ENCODE measurements around the gene ZBTB43.

DNA sequence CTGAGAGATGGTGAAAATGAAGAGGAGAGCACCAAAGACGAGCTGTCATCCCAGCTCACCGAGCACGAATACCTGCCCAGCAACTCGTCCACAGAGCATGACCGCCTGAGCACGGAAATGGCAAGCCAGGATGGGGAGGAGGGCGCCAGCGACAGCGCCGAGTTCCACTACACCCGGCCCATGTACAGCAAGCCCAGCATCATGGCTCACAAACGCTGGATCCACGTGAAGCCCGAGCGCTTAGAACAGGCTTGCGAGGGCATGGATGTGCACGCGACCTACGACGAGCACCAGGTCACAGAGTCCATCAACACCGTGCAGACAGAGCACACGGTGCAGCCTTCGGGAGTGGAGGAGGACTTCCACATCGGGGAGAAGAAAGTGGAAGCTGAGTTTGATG, 28.2 kb downstream of the ZBTB43 start:
- TF ChIP-seq POLR2AphosphoS5 (IDR thresholded peaks at IDR 0.05; ENCODE audit: borderline replicate concordance, low read depth, low read length) (no peak), EZH2 (IDR thresholded peaks at IDR 0.05) (no peak)
